ENCODE results near the gene WAC. TPM values are rescaled to one million over a fixed set of nuclear protein-coding genes. Genes with fewer than 3 reads are reported as not detected.

WAC gene
- total RNA-seq, 4 donors from 2014 or later, result 55.7 to 83.4 (median 69.6) TPM

- DNase-seq, result no peak
- ATAC-seq, result no peak
- Histone ChIP-seq H3K36me3 (peaks cover 0 to 25% of the 10 kb centered on the region in 2 donors), H3K27ac (peak overlapping the region in 2 of 4 donors; percentile 13 to 34), H3K9me3 (no peaks in the 10 kb centered on the region), H3K27me3 (no peaks in the 10 kb centered on the region), H3K4me1 (peaks cover 23 to 30% of the 10 kb centered on the region in 2 donors), H3K4me3 (no peak overlapping the region)
- intact Hi-C loops (cut with DNase I; ENCODE audit: low total_unique reads), result no loop called here
- TF ChIP-seq CTCF (IDR thresholded peaks at IDR 0.05 in 4 of 5, conservative IDR thresholded peaks at IDR 0.05 in 1 of 5), result no peak
- TF ChIP-seq POLR2A (IDR thresholded peaks at IDR 0.05), result no peak
- in situ Hi-C loops (cut with MboI; ENCODE audit: low sequenced_read_pairs in 4 of 4), result no loop called here
Observed at GRCh38 chr10:28545967-28546644, 13.2 kb downstream of the WAC start.

- TF ChIP-seq CTCF (IDR thresholded peaks at IDR 0.05 in 4 of 5, conservative IDR thresholded peaks at IDR 0.05 in 1 of 5) (no peak), POLR2A (IDR thresholded peaks at IDR 0.05) (no peak)
- in situ Hi-C loops (cut with MboI; ENCODE audit: low sequenced_read_pairs in 4 of 4) (no loop called here), intact Hi-C loops (cut with DNase I; ENCODE audit: low total_unique reads) (no loop called here)
- DNase-seq (no peak), ATAC-seq (no peak)
- Histone ChIP-seq H3K27ac (no peak overlapping the region), H3K9me3 (no peaks in the 10 kb centered on the region), H3K27me3 (no peaks in the 10 kb centered on the region), H3K4me3 (no peak overlapping the region), H3K36me3 (peaks cover 0 to 17% of the 10 kb centered on the region in 2 donors), H3K4me1 (peaks cover 48 to 56% of the 10 kb centered on the region in 2 donors)
Observed at GRCh38 chr10:28548781-28549498, 16.0 kb downstream of the WAC start.

- Histone ChIP-seq H3K4me1 (peaks cover 62 to 65% of the 10 kb centered on the region in 2 donors), H3K27ac (no peak overlapping the region), H3K27me3 (no peaks in the 10 kb centered on the region), H3K36me3 (peaks cover 0 to 14% of the 10 kb centered on the region in 2 donors), H3K4me3 (no peak overlapping the region), H3K9me3 (no peaks in the 10 kb centered on the region)
- DNase-seq, result no peak
- intact Hi-C loops (cut with DNase I; ENCODE audit: low total_unique reads) (no loop called here), in situ Hi-C loops (cut with MboI; ENCODE audit: low sequenced_read_pairs in 4 of 4) (no loop called here)
- no peak for ATAC-seq
- TF ChIP-seq POLR2A (IDR thresholded peaks at IDR 0.05) (no peak), CTCF (IDR thresholded peaks at IDR 0.05 in 4 of 5, conservative IDR thresholded peaks at IDR 0.05 in 1 of 5) (no peak)
Observed at GRCh38 chr10:28551086-28551485, 18.2 kb downstream of the WAC start.

GRCh38 chr10:28552775-28553174 is 19.9 kb downstream of the WAC start:
- ATAC-seq (no peak), DNase-seq (no peak)
- Histone ChIP-seq H3K4me3 (no peak overlapping the region), H3K36me3 (peaks cover 0 to 14% of the 10 kb centered on the region in 2 donors), H3K4me1 (peaks cover 71 to 72% of the 10 kb centered on the region in 2 donors), H3K9me3 (no peaks in the 10 kb centered on the region), H3K27me3 (no peaks in the 10 kb centered on the region), H3K27ac (no peak overlapping the region)
- intact Hi-C loops (cut with DNase I; ENCODE audit: low total_unique reads), result no loop called here
- in situ Hi-C loops (cut with MboI; ENCODE audit: low sequenced_read_pairs in 4 of 4), result no loop called here
- TF ChIP-seq CTCF (IDR thresholded peaks at IDR 0.05 in 4 of 5, conservative IDR thresholded peaks at IDR 0.05 in 1 of 5), result no peak

Measured in gastrocnemius medialis (tissue), 4 donors.